Nephron progenitor cell (in vitro differentiated cells): ENCODE measurements around the gene SLC51B.
A peak's percentile ranks its signal among the peaks of the same experiment; 100 is the strongest.

Experiments used
- DNase-seq: peaks from one replicate; pipeline ENCODE4 v3.0.0; 2021
- H3K27ac Mint-ChIP-seq: 2 replicates; pipeline ENCODE4 v1.8.0; 2021; ENCODE audit warnings: mild to moderate bottlenecking, moderate library complexity, mixed read lengths
- H3K27me3 Mint-ChIP-seq: 2 replicates; pipeline ENCODE4 v1.8.0; 2021; ENCODE audit warnings: mild to moderate bottlenecking, low read depth, mixed read lengths; ENCODE audit not compliant: poor library complexity
- H3K36me3 Mint-ChIP-seq: 2 replicates; pipeline ENCODE4 v1.8.0; 2021; ENCODE audit warnings: low read depth, mixed read lengths
- H3K4me1 Mint-ChIP-seq: 2 replicates; pipeline ENCODE4 v1.8.0; 2021; ENCODE audit warnings: mixed read lengths
- H3K4me3 Mint-ChIP-seq: 2 replicates; pipeline ENCODE4 v1.8.0; 2021; ENCODE audit warnings: mild to moderate bottlenecking, moderate library complexity, mixed read lengths
- H3K9me3 Mint-ChIP-seq: 2 replicates; pipeline ENCODE4 v1.8.0; 2021; ENCODE audit warnings: mild to moderate bottlenecking, moderate library complexity, mixed read lengths
- TF ChIP-seq, protein P1 (sequence below): fragments of 200-600 bp; sonication (generic); IDR thresholded peaks from 2 replicates; pipeline ENCODE4 v1.5.0; 2021; ENCODE audit warnings: antibody characterized with exemption

Gene SLC51B

GRCh38 chr15:65020419-65020818 lies 24.8 kb upstream of the SLC51B start:
- no peaks in the 10 kb centered on the region for H3K27me3 Mint-ChIP-seq
- H3K4me3 Mint-ChIP-seq, result no peak overlapping the region
- H3K9me3 Mint-ChIP-seq, result no peaks in the 10 kb centered on the region
- TF ChIP-seq, protein P1, sequence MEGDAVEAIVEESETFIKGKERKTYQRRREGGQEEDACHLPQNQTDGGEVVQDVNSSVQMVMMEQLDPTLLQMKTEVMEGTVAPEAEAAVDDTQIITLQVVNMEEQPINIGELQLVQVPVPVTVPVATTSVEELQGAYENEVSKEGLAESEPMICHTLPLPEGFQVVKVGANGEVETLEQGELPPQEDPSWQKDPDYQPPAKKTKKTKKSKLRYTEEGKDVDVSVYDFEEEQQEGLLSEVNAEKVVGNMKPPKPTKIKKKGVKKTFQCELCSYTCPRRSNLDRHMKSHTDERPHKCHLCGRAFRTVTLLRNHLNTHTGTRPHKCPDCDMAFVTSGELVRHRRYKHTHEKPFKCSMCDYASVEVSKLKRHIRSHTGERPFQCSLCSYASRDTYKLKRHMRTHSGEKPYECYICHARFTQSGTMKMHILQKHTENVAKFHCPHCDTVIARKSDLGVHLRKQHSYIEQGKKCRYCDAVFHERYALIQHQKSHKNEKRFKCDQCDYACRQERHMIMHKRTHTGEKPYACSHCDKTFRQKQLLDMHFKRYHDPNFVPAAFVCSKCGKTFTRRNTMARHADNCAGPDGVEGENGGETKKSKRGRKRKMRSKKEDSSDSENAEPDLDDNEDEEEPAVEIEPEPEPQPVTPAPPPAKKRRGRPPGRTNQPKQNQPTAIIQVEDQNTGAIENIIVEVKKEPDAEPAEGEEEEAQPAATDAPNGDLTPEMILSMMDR, result no peak
- H3K4me1 Mint-ChIP-seq, result no peaks in the 10 kb centered on the region
- H3K36me3 Mint-ChIP-seq, result peaks cover 71% of the 10 kb centered on the region
- no peak overlapping the region for H3K27ac Mint-ChIP-seq
- DNase-seq, result no peak

- H3K27me3 Mint-ChIP-seq, result no peaks in the 10 kb centered on the region
- H3K36me3 Mint-ChIP-seq, result peaks cover 71% of the 10 kb centered on the region
- no peak overlapping the region for H3K4me3 Mint-ChIP-seq
- H3K27ac Mint-ChIP-seq, result no peak overlapping the region
- TF ChIP-seq, protein P1, result no peak
- no peak for DNase-seq
- H3K9me3 Mint-ChIP-seq, result no peaks in the 10 kb centered on the region
- no peaks in the 10 kb centered on the region for H3K4me1 Mint-ChIP-seq
Measured at GRCh38 chr15:65021488-65021887, 23.7 kb upstream of the SLC51B start.

GRCh38 chr15:65026756-65027155 lies 18.4 kb upstream of the SLC51B start:
- peaks cover 33% of the 10 kb centered on the region for H3K36me3 Mint-ChIP-seq
- peaks cover 17% of the 10 kb centered on the region for H3K4me1 Mint-ChIP-seq
- H3K4me3 Mint-ChIP-seq, result no peak overlapping the region
- no peak for DNase-seq
- H3K27ac Mint-ChIP-seq, result peak overlapping the region; percentile 66
- H3K27me3 Mint-ChIP-seq, result peaks cover 5% of the 10 kb centered on the region
- H3K9me3 Mint-ChIP-seq, result no peaks in the 10 kb centered on the region
- TF ChIP-seq, protein P1, result no peak

- Mint-ChIP-seq H3K9me3 (no peaks in the 10 kb centered on the region), H3K27ac (no peak overlapping the region), H3K27me3 (peaks cover 13% of the 10 kb centered on the region), H3K4me3 (peak overlapping the region; percentile 91), H3K4me1 (peaks cover 25% of the 10 kb centered on the region), H3K36me3 (peaks cover 33% of the 10 kb centered on the region)
- no peak for DNase-seq
- TF ChIP-seq, protein P1, result no peak
Measured at GRCh38 chr15:65027593-65027992, 17.6 kb upstream of the SLC51B start.

- peaks cover 30% of the 10 kb centered on the region for H3K4me1 Mint-ChIP-seq
- peaks cover 26% of the 10 kb centered on the region for H3K36me3 Mint-ChIP-seq
- H3K27ac Mint-ChIP-seq, result no peak overlapping the region
- peaks cover 13% of the 10 kb centered on the region for H3K27me3 Mint-ChIP-seq
- no peaks in the 10 kb centered on the region for H3K9me3 Mint-ChIP-seq
- H3K4me3 Mint-ChIP-seq, result peak overlapping the region; percentile 91
- TF ChIP-seq, protein P1, result no peak
- DNase-seq, result no peak
Measured at GRCh38 chr15:65028338-65028737, 16.8 kb upstream of the SLC51B start.

DNA sequence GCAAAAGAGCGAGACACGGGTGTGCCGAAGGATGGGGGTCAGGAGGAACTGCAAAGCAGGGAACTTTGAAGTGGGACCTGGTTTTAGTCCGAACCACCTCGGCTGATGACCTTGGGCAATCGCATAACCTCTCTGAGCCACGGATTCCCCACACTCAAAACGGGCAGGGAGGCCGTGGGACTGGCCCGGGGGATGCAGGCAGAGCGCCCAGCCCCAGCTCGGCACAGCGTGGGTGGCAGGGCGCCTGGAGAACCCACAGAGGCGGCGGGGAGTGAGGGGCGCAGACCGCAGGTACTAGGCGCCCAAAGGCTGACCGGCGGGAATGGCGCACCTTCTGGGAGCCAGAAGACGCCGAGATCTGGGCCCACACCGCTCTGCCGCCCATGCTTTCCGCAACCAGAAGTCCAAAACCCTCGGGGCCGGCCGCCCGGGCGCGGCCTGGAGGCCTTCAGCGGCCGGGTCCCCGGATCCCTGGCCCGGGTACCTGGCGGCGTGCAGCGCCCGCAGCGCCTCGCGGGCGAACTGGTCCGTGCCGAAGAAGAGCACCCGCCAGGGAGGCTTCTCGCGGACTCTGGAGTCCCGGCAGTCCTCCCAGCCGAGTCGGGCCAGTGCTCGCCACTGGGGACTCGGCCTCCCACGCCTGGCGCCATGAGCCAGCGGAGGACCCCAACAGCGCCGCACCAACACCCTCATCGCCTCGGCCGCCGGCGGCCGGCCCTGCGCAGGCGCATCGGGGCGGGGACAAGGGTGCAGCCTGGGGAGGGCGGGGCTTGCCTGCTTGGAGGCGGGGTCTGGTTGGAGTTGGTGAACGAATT lies 16.1 kb upstream of the SLC51B start, which contains the start of gene MTFMT:
Gene MTFMT (minus strand): TSS at position 719 of the 815 bp plus-strand sequence. CDS start 26 bp downstream, at position 693.
- H3K36me3 Mint-ChIP-seq, result peaks cover 20% of the 10 kb centered on the region
- peak within 1 kb of the TSS; percentile 91 for H3K4me3 Mint-ChIP-seq
- TF ChIP-seq, protein P1, result no peak
- no peak within 1 kb of the TSS for H3K27ac Mint-ChIP-seq
- no peaks in the 10 kb centered on the region for H3K9me3 Mint-ChIP-seq
- peaks cover 13% of the 10 kb centered on the region for H3K27me3 Mint-ChIP-seq
- peaks cover 38% of the 10 kb centered on the region for H3K4me1 Mint-ChIP-seq
- peak; percentile 97 for DNase-seq
